GM12878 (cell line): ENCODE data around the gene HSPA1A. TPM values are rescaled to one million over a fixed set of nuclear protein-coding genes. Genes with fewer than 3 reads are reported as not detected.
A peak's percentile ranks its signal among the peaks of the same experiment; 100 is the strongest.

Experiments
- CHD2 ChIP-seq: IDR thresholded peaks from 2 replicates; pipeline ENCODE4 v1.6.1; 2011; ENCODE audit warnings: low read depth, low read length, improper control_type of control experiment, borderline replicate concordance
- FOS ChIP-seq: IDR thresholded peaks from 3 replicates; pipeline ENCODE4 v1.6.1; 2011; ENCODE audit warnings: borderline replicate concordance; ENCODE audit not compliant: insufficient read length; ENCODE audit errors: extremely low read depth
- HDAC2 ChIP-seq: fragments of 200-600 bp; sonication (generic); IDR thresholded peaks from 2 replicates; pipeline ENCODE4 v1.6.1; 2017
- MEF2A ChIP-seq: IDR thresholded peaks from 2 replicates; pipeline ENCODE4 v1.6.1; 2011; ENCODE audit warnings: low read depth, mild to moderate bottlenecking, low read length, moderate library complexity; ENCODE audit not compliant: insufficient read depth
- MEF2B ChIP-seq: fragments of 450-650 bp; IDR thresholded peaks from 2 replicates; pipeline ENCODE4 v1.6.1; 2018; ENCODE audit warnings: mild to moderate bottlenecking, moderate library complexity; ENCODE audit not compliant: partially characterized antibody, poor library complexity, severe bottlenecking
- NFYB ChIP-seq: IDR thresholded peaks from 2 replicates; pipeline ENCODE4 v1.6.1; 2011; ENCODE audit warnings: low read depth, mild to moderate bottlenecking, low read length, improper control_type of control experiment, moderate library complexity; ENCODE audit not compliant: insufficient read depth
- PML ChIP-seq: IDR thresholded peaks from 2 replicates; pipeline ENCODE4 v1.6.1; 2012; ENCODE audit warnings: low read length, inconsistent platforms
- RFX5 ChIP-seq: IDR thresholded peaks from 2 replicates; pipeline ENCODE4 v1.6.1; 2011; ENCODE audit warnings: low read depth, low read length, improper control_type of control experiment
- RUNX3 ChIP-seq: IDR thresholded peaks from 2 replicates; pipeline ENCODE4 v1.6.1; 2012; ENCODE audit warnings: low read length, inconsistent platforms
- SMARCA5 ChIP-seq: fragments of 450-650 bp; IDR thresholded peaks from 2 replicates; pipeline ENCODE4 v1.6.1; 2017; ENCODE audit warnings: mild to moderate bottlenecking
- SUPT20H ChIP-seq: IDR thresholded peaks from 2 replicates; pipeline ENCODE4 v1.6.1; 2011; ENCODE audit warnings: low read depth, mild to moderate bottlenecking, low read length, moderate library complexity, borderline replicate concordance; ENCODE audit not compliant: control insufficient read depth
- TAF1 ChIP-seq: IDR thresholded peaks from 2 replicates; pipeline ENCODE4 v1.6.1; 2011; ENCODE audit warnings: mild to moderate bottlenecking, low read depth, low read length, borderline replicate concordance
- TARDBP ChIP-seq: IDR thresholded peaks from 2 replicates; pipeline ENCODE4 v1.6.1; 2016; ENCODE audit warnings: borderline replicate concordance
- ZNF217 ChIP-seq: fragments of 450-650 bp; IDR thresholded peaks from 2 replicates; pipeline ENCODE4 v1.6.1; 2017; ENCODE audit warnings: antibody characterized with exemption, mild to moderate bottlenecking
- polyA plus RNA-seq, 11 experiments: library from polyadenylated mRNA; depleted of rRNA in 4 of 11; unstranded in 6 of 11; stranded (reverse) in 5 of 11; fragments of >200 nt; fragmentation: Nextera tagmentation in 4 of 11; fragmentation: Illumina TruSeq in 1 of 11; extraction: Ambion mirVana in 4 of 11; extraction: Trizol in 1 of 11; gene quantifications; 1 replicate in 1 of 11; 2 replicates in 10 of 11; pipeline versions ENCODE4 v1.2.1 to v1.2.3, GENCODE V29; 2011 to 2016; ENCODE audit warnings: inconsistent platforms in 2 of 11, missing spikeins in 2 of 11, low read depth in 1 of 11
- total RNA-seq, 4 experiments: library from RNA; depleted of rRNA in 3 of 4; stranded (reverse); fragments of >200 nt in 3 of 4; fragmentation: Illumina TruSeq in 1 of 4; extraction: Trizol in 1 of 4; gene quantifications; 2 replicates each; pipeline versions ENCODE4 v1.2.1 to v1.2.3, GENCODE V29; 2013 to 2021
- TF ChIP-seq, protein P1 (sequence below): IDR thresholded peaks from 2 replicates; pipeline ENCODE4 v1.6.1; 2012; ENCODE audit warnings: improper control_type of control experiment, low read depth, low read length; ENCODE audit not compliant: insufficient replicate concordance
- TF ChIP-seq, protein P2 (sequence below): IDR thresholded peaks from 2 replicates; pipeline ENCODE4 v1.6.1; 2011; ENCODE audit warnings: borderline replicate concordance, low read depth, mild to moderate bottlenecking, moderate library complexity, low read length; ENCODE audit not compliant: insufficient read depth, poor library complexity, severe bottlenecking
- TF ChIP-seq, protein P3 (sequence below): fragments of 450-650 bp; conservative IDR thresholded peaks from 2 replicates; pipeline ENCODE4 v1.6.1; 2017; ENCODE audit warnings: mild to moderate bottlenecking, moderate library complexity
- TF ChIP-seq, protein P4 (sequence below): IDR thresholded peaks from 2 replicates; pipeline ENCODE4 v1.6.1; 2012; ENCODE audit warnings: low read depth, low read length, improper control_type of control experiment
- TF ChIP-seq, protein P5 (sequence below): IDR thresholded peaks from 2 replicates; pipeline ENCODE4 v1.6.1; 2012; ENCODE audit warnings: low read depth, low read length, improper control_type of control experiment

Gene HSPA1A
- total and polyA plus RNA-seq, 10 of the 15 experiments (the other 5 are each of a cell fraction or from before 2014, with no cell fraction given) = 0.29 to 51.8 (median 17.5) TPM

DNA sequence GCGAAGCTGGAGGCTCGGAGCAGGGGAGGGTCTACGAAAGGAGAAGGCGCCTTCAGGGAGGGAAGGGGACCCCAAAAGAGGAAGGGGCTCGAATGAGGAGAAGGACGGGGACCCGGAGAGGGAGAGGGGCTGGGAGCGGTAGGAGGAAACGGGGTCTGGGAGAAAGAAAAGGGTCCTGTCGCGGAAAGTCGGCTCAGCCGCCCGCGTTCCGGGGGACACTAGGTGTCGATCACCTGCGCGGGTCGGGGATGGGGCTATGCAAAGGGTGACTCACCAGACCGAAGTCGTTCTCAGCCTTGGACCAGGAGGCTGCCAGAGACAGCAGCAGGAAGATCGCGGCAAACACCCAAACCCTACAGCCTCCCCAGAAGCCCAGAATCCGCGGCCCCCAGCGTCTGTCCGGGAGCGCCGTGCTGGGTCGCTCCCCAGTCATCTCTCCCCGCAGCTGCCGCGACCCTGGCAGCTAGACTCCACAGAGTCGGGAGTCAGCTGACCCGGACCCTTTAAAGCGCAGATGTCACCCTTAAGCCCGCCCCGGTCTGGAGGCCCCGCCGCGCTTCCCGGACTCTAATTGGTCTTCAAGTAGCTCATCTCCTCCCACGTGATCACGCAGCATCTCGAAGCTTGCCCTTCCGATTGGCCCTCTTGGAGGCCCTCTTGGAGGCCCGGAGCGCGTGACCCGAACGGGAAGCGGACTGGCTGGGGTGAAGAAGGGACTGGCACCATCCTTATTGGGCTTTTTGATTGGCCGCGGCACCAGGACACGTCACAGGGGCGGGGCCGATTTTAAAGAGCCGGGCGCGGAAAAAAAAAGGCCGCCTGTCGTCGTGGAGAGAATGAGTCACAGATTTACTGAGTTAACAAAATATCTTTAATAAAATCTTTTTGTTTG lies 47.2 kb downstream of the HSPA1A start, which contains the start of gene NEU1 (continued):
- TF ChIP-seq MEF2A (no peak), CHD2 (peak; percentile 82), RFX5 (0 out of 2 replicates have a peak, but pooled peaks have one; percentile 38), SMARCA5 (no peak; the same call in 1 of the 2 replicates), PML (peak; percentile 96), TARDBP (no peak), TAF1 (peak; percentile 95), RUNX3 (0 out of 2 replicates have a peak, but pooled peaks have one; percentile 6), NFYB (peak; percentile 84), ZNF217 (no peak), HDAC2 (no peak), SUPT20H (no peak), FOS (peak; percentile 38), MEF2B (no peak)
- TF ChIP-seq, protein P1, sequence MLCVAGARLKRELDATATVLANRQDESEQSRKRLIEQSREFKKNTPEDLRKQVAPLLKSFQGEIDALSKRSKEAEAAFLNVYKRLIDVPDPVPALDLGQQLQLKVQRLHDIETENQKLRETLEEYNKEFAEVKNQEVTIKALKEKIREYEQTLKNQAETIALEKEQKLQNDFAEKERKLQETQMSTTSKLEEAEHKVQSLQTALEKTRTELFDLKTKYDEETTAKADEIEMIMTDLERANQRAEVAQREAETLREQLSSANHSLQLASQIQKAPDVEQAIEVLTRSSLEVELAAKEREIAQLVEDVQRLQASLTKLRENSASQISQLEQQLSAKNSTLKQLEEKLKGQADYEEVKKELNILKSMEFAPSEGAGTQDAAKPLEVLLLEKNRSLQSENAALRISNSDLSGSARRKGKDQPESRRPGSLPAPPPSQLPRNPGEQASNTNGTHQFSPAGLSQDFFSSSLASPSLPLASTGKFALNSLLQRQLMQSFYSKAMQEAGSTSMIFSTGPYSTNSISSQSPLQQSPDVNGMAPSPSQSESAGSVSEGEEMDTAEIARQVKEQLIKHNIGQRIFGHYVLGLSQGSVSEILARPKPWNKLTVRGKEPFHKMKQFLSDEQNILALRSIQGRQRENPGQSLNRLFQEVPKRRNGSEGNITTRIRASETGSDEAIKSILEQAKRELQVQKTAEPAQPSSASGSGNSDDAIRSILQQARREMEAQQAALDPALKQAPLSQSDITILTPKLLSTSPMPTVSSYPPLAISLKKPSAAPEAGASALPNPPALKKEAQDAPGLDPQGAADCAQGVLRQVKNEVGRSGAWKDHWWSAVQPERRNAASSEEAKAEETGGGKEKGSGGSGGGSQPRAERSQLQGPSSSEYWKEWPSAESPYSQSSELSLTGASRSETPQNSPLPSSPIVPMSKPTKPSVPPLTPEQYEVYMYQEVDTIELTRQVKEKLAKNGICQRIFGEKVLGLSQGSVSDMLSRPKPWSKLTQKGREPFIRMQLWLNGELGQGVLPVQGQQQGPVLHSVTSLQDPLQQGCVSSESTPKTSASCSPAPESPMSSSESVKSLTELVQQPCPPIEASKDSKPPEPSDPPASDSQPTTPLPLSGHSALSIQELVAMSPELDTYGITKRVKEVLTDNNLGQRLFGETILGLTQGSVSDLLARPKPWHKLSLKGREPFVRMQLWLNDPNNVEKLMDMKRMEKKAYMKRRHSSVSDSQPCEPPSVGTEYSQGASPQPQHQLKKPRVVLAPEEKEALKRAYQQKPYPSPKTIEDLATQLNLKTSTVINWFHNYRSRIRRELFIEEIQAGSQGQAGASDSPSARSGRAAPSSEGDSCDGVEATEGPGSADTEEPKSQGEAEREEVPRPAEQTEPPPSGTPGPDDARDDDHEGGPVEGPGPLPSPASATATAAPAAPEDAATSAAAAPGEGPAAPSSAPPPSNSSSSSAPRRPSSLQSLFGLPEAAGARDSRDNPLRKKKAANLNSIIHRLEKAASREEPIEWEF = no peak
- TF ChIP-seq, protein P2, sequence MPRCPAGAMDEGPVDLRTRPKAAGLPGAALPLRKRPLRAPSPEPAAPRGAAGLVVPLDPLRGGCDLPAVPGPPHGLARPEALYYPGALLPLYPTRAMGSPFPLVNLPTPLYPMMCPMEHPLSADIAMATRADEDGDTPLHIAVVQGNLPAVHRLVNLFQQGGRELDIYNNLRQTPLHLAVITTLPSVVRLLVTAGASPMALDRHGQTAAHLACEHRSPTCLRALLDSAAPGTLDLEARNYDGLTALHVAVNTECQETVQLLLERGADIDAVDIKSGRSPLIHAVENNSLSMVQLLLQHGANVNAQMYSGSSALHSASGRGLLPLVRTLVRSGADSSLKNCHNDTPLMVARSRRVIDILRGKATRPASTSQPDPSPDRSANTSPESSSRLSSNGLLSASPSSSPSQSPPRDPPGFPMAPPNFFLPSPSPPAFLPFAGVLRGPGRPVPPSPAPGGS = no peak
- TF ChIP-seq, protein P3, sequence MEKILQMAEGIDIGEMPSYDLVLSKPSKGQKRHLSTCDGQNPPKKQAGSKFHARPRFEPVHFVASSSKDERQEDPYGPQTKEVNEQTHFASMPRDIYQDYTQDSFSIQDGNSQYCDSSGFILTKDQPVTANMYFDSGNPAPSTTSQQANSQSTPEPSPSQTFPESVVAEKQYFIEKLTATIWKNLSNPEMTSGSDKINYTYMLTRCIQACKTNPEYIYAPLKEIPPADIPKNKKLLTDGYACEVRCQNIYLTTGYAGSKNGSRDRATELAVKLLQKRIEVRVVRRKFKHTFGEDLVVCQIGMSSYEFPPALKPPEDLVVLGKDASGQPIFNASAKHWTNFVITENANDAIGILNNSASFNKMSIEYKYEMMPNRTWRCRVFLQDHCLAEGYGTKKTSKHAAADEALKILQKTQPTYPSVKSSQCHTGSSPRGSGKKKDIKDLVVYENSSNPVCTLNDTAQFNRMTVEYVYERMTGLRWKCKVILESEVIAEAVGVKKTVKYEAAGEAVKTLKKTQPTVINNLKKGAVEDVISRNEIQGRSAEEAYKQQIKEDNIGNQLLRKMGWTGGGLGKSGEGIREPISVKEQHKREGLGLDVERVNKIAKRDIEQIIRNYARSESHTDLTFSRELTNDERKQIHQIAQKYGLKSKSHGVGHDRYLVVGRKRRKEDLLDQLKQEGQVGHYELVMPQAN = peak; percentile 94
- TF ChIP-seq, protein P4, sequence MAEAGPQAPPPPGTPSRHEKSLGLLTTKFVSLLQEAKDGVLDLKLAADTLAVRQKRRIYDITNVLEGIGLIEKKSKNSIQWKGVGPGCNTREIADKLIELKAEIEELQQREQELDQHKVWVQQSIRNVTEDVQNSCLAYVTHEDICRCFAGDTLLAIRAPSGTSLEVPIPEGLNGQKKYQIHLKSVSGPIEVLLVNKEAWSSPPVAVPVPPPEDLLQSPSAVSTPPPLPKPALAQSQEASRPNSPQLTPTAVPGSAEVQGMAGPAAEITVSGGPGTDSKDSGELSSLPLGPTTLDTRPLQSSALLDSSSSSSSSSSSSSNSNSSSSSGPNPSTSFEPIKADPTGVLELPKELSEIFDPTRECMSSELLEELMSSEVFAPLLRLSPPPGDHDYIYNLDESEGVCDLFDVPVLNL = peak; percentile 96
- TF ChIP-seq, protein P5, sequence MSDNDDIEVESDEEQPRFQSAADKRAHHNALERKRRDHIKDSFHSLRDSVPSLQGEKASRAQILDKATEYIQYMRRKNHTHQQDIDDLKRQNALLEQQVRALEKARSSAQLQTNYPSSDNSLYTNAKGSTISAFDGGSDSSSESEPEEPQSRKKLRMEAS = peak; percentile 88; the same call in 1 of the 2 replicates
